CD8-positive, alpha-beta memory T cell (primary cell): Measurements from ENCODE around the gene BIRC7. TPM values are rescaled to one million over a fixed set of nuclear protein-coding genes. Genes with fewer than 3 reads are reported as not detected.

Source experiments
- CTCF ChIA-PET: fragments of 350-600 bp; sonication (Branson Sonifier 250); formaldehyde crosslinking; loops from one replicate; lab custom pipeline; 2021; ENCODE audit warnings: antibody characterized with exemption; lab: Charles Lee
- POLR2A ChIA-PET: fragments of 350-600 bp; sonication (Branson Sonifier 250); formaldehyde crosslinking; loops from one replicate; lab custom pipeline; 2021; ENCODE audit warnings: antibody characterized with exemption; lab: Charles Lee
- DNase-seq, 5 donors: peaks; one replicate each; pipeline versions ENCODE4 v3.0.0 to v3.0.0-alpha.2; 2020 to 2022; ENCODE audit warnings: mixed read lengths in 1 of 5
- H3K27ac ChIP-seq: one replicate; pipeline ENCODE4 v1.7.0; 2013; ENCODE audit warnings: low read depth, mild to moderate bottlenecking, low read length, moderate library complexity
- H3K27me3 ChIP-seq: 2 replicates; pipeline ENCODE4 v1.7.0; 2013; ENCODE audit warnings: low read length, mild to moderate bottlenecking; ENCODE audit not compliant: insufficient read depth, poor library complexity, severe bottlenecking
- H3K36me3 ChIP-seq: 2 replicates; pipeline ENCODE4 v1.7.0; 2013; ENCODE audit warnings: mild to moderate bottlenecking, low read length, moderate library complexity; ENCODE audit not compliant: insufficient read depth
- H3K4me1 ChIP-seq: 2 replicates; pipeline ENCODE4 v1.7.0; 2013; ENCODE audit warnings: mild to moderate bottlenecking, low read length, moderate library complexity; ENCODE audit not compliant: insufficient read depth
- H3K4me3 ChIP-seq: 2 replicates; pipeline ENCODE4 v1.7.0; 2013; ENCODE audit warnings: mild to moderate bottlenecking, low read length
- H3K9me3 ChIP-seq: 2 replicates; pipeline ENCODE4 v1.7.0; 2013; ENCODE audit warnings: mild to moderate bottlenecking, low read length
- H3K27ac Mint-ChIP-seq, 8 donors: one replicate each; pipeline ENCODE4 v1.8.0; 2020 to 2021; ENCODE audit warnings: mixed read lengths in 8 of 8, mild to moderate bottlenecking in 6 of 8, inconsistent platforms in 3 of 8, moderate library complexity in 3 of 8
- H3K27me3 Mint-ChIP-seq, 2 donors: one replicate each; pipeline ENCODE4 v1.8.0; 2020 to 2021; ENCODE audit warnings: mixed read lengths in 2 of 2, mild to moderate bottlenecking in 1 of 2, moderate library complexity in 1 of 2
- H3K36me3 Mint-ChIP-seq, 3 donors: one replicate each; pipeline ENCODE4 v1.8.0; 2020 to 2021; ENCODE audit warnings: mixed read lengths in 3 of 3, inconsistent platforms in 1 of 3, mild to moderate bottlenecking in 1 of 3
- H3K4me1 Mint-ChIP-seq, 3 donors: one replicate each; pipeline ENCODE4 v1.8.0; 2020 to 2021; ENCODE audit warnings: mixed read lengths in 3 of 3, inconsistent platforms in 1 of 3, mild to moderate bottlenecking in 1 of 3
- H3K4me3 Mint-ChIP-seq, 7 donors: one replicate each; pipeline ENCODE4 v1.8.0; 2020 to 2021; ENCODE audit warnings: mixed read lengths in 7 of 7, mild to moderate bottlenecking in 6 of 7, moderate library complexity in 4 of 7, inconsistent platforms in 2 of 7
- H3K9me3 Mint-ChIP-seq, 5 donors: one replicate each; pipeline ENCODE4 v1.8.0; 2020 to 2022; ENCODE audit warnings: mixed read lengths in 5 of 5, mild to moderate bottlenecking in 3 of 5, moderate library complexity in 2 of 5, inconsistent platforms in 1 of 5
- polyA plus RNA-seq: library from polyadenylated mRNA; unstranded; fragments of 300-500 nt; fragmentation: Illumina TruSeq; gene quantifications from one replicate; pipeline ENCODE4 v1.2.3, GENCODE V29; 2021
- total RNA-seq, 2 experiments: library from RNA; stranded (reverse); gene quantifications; one replicate each; pipeline ENCODE4 v1.2.3, GENCODE V29; 2021

The BIRC7 gene
- total and polyA plus RNA-seq, 3 experiments from 2014 or later, result not detected

DNA sequence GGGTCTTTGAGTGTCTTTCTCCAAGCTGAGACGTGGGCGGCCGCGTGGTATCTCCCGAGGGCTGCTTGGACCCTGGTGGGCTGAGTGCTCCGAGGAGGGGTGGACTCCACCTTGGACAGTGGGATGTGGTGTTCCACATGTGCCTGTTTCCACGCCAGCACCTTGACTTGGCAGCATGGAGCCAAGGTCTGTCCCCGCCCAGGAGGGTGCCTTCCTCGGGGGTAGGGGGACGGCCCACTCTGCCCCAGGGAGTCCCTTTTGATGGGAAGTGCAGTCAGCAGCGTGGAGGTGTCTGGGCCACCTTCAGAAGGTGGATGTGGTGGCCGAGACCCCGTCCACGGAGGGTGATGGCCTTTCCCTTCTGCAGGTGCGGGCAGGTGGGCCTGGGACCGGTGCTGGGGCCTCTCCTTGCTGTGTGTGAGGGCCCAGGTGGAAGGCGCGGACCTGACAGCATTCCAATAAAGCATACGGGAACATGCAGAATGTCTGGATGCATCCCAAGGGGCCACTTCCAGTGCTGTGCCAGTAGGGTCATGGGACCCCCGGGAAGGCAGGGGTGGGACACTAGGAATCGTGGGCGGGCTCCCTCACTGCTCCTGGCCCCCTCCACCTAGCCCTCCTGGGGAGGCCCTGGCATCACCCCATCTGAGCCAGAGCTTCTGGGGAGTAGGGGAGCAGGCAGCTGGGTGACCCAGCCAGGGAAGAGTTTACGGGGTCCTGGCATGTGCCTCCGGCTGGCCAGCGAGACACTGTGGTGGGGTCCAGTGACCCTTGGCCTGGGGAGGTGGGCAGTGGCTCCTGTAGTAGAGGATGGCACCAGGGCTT, 53.8 kb downstream of the BIRC7 start:
- no peak for DNase-seq
- Histone ChIP-seq H3K27me3 (no peaks in the 10 kb centered on the region), H3K4me1 (no peaks in the 10 kb centered on the region), H3K27ac (no peak overlapping the region), H3K36me3 (no peaks in the 10 kb centered on the region), H3K9me3 (no peaks in the 10 kb centered on the region), H3K4me3 (no peak overlapping the region)
- Mint-ChIP-seq H3K27me3 (no peaks in the 10 kb centered on the region), H3K36me3 (peaks cover 0 to 35% (median 0%) of the 10 kb centered on the region in 3 donors), H3K9me3 (no peaks in the 10 kb centered on the region), H3K4me3 (peak overlapping the region in 1 of 7 donors; percentile 61), H3K27ac (peak overlapping the region in 1 of 8 donors; percentile 50), H3K4me1 (no peaks in the 10 kb centered on the region)
- ChIA-PET CTCF (no interaction called here), POLR2A (interaction anchor here (1.0 kb wide), 1 partner anchor 17 kb away, joined by 3 read pairs; the partner anchor contains the start of gene ARFGAP1)

Other genes with a start within 250 kb of the BIRC7 start
- gene BHLHE23, start 228.9 kb upstream of the BIRC7 start, total RNA-seq, result not detected
- gene BHLHE23, start 228.9 kb upstream of the BIRC7 start, polyA plus RNA-seq, result not detected
- 10 to 100 TPM; 47.0 to 47.5 TPM for gene YTHDF1, start 19.8 kb upstream of the BIRC7 start, total RNA-seq
- 43.1 TPM for gene YTHDF1, start 19.8 kb upstream of the BIRC7 start, polyA plus RNA-seq
- not detected for gene NKAIN4, start 18.6 kb downstream of the BIRC7 start, total RNA-seq
- gene NKAIN4, start 18.6 kb downstream of the BIRC7 start, polyA plus RNA-seq, result not detected
- gene ARFGAP1, start 36.9 kb downstream of the BIRC7 start, total RNA-seq, result 10 to 100 TPM; 71.0 to 77.5 TPM
- gene ARFGAP1, start 36.9 kb downstream of the BIRC7 start, polyA plus RNA-seq, result 22.7 TPM
- under 1 TPM in 1 of 2 experiments, not detected in 1; 0.04 TPM for gene COL20A1, start 57.3 kb downstream of the BIRC7 start, total RNA-seq
- gene COL20A1, start 57.3 kb downstream of the BIRC7 start, polyA plus RNA-seq, result not detected
- not detected for gene CHRNA4, start 125.4 kb downstream of the BIRC7 start, total RNA-seq
- not detected for gene CHRNA4, start 125.4 kb downstream of the BIRC7 start, polyA plus RNA-seq
- not detected for gene KCNQ2, start 236.8 kb downstream of the BIRC7 start, total RNA-seq
- not detected for gene KCNQ2, start 236.8 kb downstream of the BIRC7 start, polyA plus RNA-seq